NCI-H1436 (cell line): ENCODE data around the gene TRIM56.
"Not testable (repeated sequence)": the region's sequence is repeated elsewhere in the genome, so short reads cannot be mapped to it uniquely, and the experiment has no call there.

Experiments used
- DNase-seq: peaks from one replicate; lab custom pipeline; 2025; lab: John Stamatoyannopoulos, UW

TRIM56 gene

DNA sequence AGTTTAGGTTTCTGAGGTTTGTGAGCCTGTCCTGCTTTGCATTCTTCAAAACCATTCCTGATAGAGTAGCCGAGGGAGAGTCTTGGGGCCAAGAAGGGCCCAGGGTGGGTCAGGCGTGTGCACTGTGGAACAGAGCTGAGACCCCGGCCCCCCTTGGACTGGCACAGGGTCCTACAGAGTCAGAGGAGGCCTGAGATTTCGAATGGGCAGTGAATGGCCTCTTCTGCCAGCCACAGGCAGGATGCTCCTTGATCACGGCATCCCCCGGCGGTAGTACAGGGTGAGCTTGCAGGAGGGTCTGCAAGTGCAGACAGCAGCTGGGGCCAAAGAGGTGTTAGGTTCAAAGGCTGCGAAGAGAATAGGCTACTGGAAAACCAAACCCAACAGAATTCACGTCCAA is 4.6 kb downstream of the TRIM56 start:
- no peak for DNase-seq

- DNase-seq = not testable (repeated sequence)
These were observed 7.1 kb downstream of the TRIM56 start for GRCh38 chr7:101092266-101092905.

DNA sequence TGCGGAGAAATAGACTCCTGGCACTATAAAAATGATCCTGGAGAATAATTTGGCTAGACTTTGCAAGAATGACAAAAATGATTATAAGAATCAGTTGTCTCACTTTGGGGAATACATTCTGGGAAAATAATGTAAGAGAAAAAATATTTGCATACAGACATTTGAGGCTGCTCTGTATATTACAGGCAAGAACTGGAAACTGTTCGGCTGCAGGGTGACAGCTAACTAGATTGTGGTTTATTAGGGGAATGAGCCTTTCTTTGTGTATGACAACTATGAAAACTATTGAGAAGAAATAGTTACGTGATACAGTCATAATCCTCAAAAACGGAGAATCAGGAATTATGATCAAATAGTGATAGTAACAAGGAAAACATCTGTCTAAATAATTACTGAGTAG is 8.6 kb downstream of the TRIM56 start:
- DNase-seq = no peak

- no peak for DNase-seq
These were observed 9.1 kb downstream of the TRIM56 start for GRCh38 chr7:101094376-101094775.

- no peak for DNase-seq
These were observed 9.6 kb downstream of the TRIM56 start for GRCh38 chr7:101094791-101095375.

GRCh38 chr7:101096331-101096956 is 11.2 kb downstream of the TRIM56 start:
- DNase-seq = no peak

DNA sequence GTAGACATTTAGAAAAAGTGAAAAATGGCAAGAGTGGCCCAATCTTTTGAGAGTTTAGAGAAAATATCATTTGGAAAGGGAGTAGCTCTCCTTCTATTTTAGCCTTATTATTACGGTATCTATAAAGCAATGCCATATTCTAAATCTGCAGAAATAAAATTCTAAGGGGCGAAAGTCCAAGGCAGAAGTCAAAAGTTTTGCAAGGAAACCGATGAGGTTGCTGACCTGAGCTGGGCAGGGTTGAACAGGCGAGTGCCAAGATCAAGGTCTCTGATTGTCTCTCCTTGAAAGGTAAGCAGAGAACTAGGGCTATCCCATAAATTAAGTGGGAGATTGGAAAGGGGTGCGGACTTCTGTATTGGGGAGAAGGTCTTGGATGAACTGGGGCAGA is 11.7 kb downstream of the TRIM56 start:
- DNase-seq = no peak

- no peak for DNase-seq
These were observed 12.3 kb downstream of the TRIM56 start for GRCh38 chr7:101097561-101097960.

GRCh38 chr7:101099969-101100781 is 14.9 kb downstream of the TRIM56 start:
- peak; percentile 75 for DNase-seq

GRCh38 chr7:101100858-101101847 is 15.9 kb downstream of the TRIM56 start:
- DNase-seq = no peak

- no peak for DNase-seq
These were observed 16.7 kb downstream of the TRIM56 start for GRCh38 chr7:101102026-101102425.

- DNase-seq = not testable (repeated sequence)
These were observed 18.4 kb downstream of the TRIM56 start for GRCh38 chr7:101103701-101104100.

GRCh38 chr7:101104193-101104713 is 19.0 kb downstream of the TRIM56 start:
- no peak for DNase-seq

GRCh38 chr7:101104799-101105198 is 19.5 kb downstream of the TRIM56 start:
- DNase-seq = no peak

GRCh38 chr7:101105248-101105647 is 20.0 kb downstream of the TRIM56 start:
- not testable (repeated sequence) for DNase-seq

GRCh38 chr7:101106386-101106785 is 21.1 kb downstream of the TRIM56 start:
- DNase-seq = no peak

DNA sequence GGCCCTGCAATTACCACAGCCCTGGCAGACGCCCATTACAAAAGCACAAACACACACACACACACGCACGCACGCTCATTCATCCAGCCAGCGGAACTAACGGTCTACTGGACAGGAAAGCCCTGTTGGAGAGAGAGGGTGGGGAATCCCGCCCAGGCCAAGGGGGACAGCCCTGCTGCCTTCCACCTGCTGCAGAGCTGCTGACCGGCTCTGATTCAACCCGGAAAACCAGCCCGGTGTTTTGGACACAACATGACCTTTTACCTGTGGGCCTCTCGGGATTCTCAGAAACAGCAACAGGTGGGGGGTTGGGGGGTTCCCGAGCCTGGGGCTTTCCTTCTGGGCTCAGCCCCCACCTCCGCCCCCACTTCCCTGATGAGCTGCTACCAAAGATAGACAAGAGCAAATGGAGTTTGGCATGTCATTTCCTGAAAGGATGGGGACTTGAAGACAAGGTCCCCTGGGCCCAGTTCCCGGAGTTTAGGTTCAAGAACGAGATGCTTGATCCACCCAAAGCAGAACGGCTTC is 23.1 kb downstream of the TRIM56 start:
- DNase-seq = no peak

- DNase-seq = no peak
These were observed 23.7 kb downstream of the TRIM56 start for GRCh38 chr7:101108961-101109360.

- DNase-seq = no peak
These were observed 24.1 kb downstream of the TRIM56 start for GRCh38 chr7:101109368-101109767.

GRCh38 chr7:101111261-101111660 is 26.0 kb downstream of the TRIM56 start:
- DNase-seq = no peak

GRCh38 chr7:101112233-101112632 is 27.0 kb downstream of the TRIM56 start:
- DNase-seq = no peak
